BJ (cell line): Measurements from ENCODE around the gene MTNR1A. TPM values are rescaled to one million over a fixed set of nuclear protein-coding genes. Genes with fewer than 3 reads are reported as not detected.

Experiments
- CTCF ChIA-PET: fragments of 350-600 bp; formaldehyde crosslinking; extraction: SDS; loops from one replicate; lab custom pipeline; 2021; ENCODE audit warnings: antibody characterized with exemption, inconsistent platforms; lab: Yijun Ruan, JAX
- POLR2A ChIA-PET: fragments of 300-600 bp; sonication (Branson Sonifier 250); formaldehyde crosslinking; extraction: SDS; loops from one replicate; lab custom pipeline; 2021; ENCODE audit warnings: antibody characterized with exemption; lab: Charles Lee
- DNase-seq: peaks from one replicate; pipeline ENCODE4 v3.0.0-alpha.2; 2011; ENCODE audit warnings: low read depth
- H3K27me3 ChIP-seq: 2 replicates; pipeline ENCODE4 v1.6.0; 2011; ENCODE audit warnings: low read length; ENCODE audit not compliant: control insufficient read depth, insufficient read depth
- H3K36me3 ChIP-seq: 2 replicates; pipeline ENCODE4 v1.5.1; 2011; ENCODE audit warnings: low read length; ENCODE audit not compliant: control insufficient read depth, insufficient read depth
- H3K4me3 ChIP-seq: 2 replicates; pipeline ENCODE4 v1.5.1; 2011; ENCODE audit warnings: low read depth, mild to moderate bottlenecking, control low read depth, low read length
- CTCF ChIP-seq: IDR thresholded peaks from 2 replicates; pipeline ENCODE4 v1.5.1; 2011; ENCODE audit warnings: low read depth, mild to moderate bottlenecking, control low read depth, inconsistent platforms, low read length, moderate library complexity; ENCODE audit not compliant: insufficient read depth
- polyA plus RNA-seq: library from polyadenylated mRNA; depleted of rRNA; stranded (reverse); fragments of >200 nt; gene quantifications from 2 replicates; pipeline ENCODE4 v1.2.3, GENCODE V29; 2011

The MTNR1A gene
- polyA plus RNA-seq, 1 experiment, result 0.06 TPM

- Histone ChIP-seq H3K4me3 (no peak overlapping the region), H3K36me3 (peaks cover 25% of the 10 kb centered on the region), H3K27me3 (no peaks in the 10 kb centered on the region)
- CTCF ChIA-PET, result interaction anchor here (1.0 to 1.4 kb wide), 3 partner anchors 14 to 120 kb away, joined by 3 to 4 read pairs (median 3); no protein-coding TSS in a partner anchor
- no peak for DNase-seq
- TF ChIP-seq CTCF, result no peak
- POLR2A ChIA-PET, result no interaction called here
Observed at GRCh38 chr4:186591651-186592050, 36.3 kb upstream of the MTNR1A start.

- POLR2A ChIA-PET, result no interaction called here
- CTCF ChIA-PET, result interaction anchor here (0.5 to 3.1 kb wide), 11 partner anchors 10 to 325 kb away, joined by 3 to 17 read pairs (median 5); no protein-coding TSS in a partner anchor
- Histone ChIP-seq H3K36me3 (peaks cover 18% of the 10 kb centered on the region), H3K4me3 (no peak overlapping the region), H3K27me3 (no peaks in the 10 kb centered on the region)
- DNase-seq, result no peak
- TF ChIP-seq CTCF, result no peak
Observed at GRCh38 chr4:186588503-186588902, 33.1 kb upstream of the MTNR1A start.

DNA sequence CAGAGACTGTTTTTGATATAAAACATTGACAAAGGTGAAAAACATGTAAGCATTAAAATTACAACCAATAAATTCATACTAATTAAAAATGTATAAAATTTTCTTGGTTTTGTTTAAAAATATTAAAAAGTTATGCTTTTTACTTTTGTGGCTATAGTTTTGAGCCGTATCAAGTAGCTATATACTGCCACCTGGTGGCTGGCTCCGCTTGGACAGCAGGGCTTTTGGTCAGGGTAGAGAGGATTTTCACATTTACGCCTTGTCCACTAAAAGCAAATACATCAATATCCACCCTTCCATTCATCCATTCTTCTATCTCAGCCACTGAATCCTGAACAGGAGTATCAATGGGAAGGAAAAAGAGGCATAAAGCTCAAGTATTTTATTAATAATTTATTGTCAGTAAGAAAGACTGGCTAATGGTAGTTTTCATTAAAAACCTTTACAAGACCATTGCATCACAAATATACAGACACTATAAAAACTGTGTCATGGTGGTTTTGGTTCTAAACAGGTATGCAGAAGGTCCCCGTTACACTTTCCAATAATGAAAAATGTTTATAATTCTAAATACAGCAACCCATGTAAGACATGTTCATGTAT, 32.1 kb upstream of the MTNR1A start:
- POLR2A ChIA-PET, result no interaction called here
- H3K4me3 ChIP-seq, result no peak overlapping the region
- DNase-seq, result no peak
- peaks cover 15% of the 10 kb centered on the region for H3K36me3 ChIP-seq
- peak; percentile 84 for TF ChIP-seq CTCF
- H3K27me3 ChIP-seq, result no peaks in the 10 kb centered on the region
- CTCF ChIA-PET, result interaction anchor here (0.5 to 3.1 kb wide), 18 partner anchors 8 to 709 kb away, joined by 3 to 17 read pairs (median 5); no protein-coding TSS in a partner anchor

- CTCF ChIA-PET, result interaction anchor here (1.9 to 3.1 kb wide), 3 partner anchors 9 to 112 kb away, joined by 9 to 17 read pairs (median 10); no protein-coding TSS in a partner anchor
Observed at GRCh38 chr4:186586205-186586604, 30.8 kb upstream of the MTNR1A start.

More at GRCh38 chr4:186586205-186586604, 30.8 kb upstream of the MTNR1A start:
- peaks cover 13% of the 10 kb centered on the region for H3K36me3 ChIP-seq
- H3K4me3 ChIP-seq, result no peak overlapping the region
- TF ChIP-seq CTCF, result no peak
- POLR2A ChIA-PET, result no interaction called here
- DNase-seq, result no peak
- H3K27me3 ChIP-seq, result no peaks in the 10 kb centered on the region
